HG03066 (cell line): ENCODE results near the gene MRPS34.

Source experiments
- ATAC-seq: cut with Tn5 transposase; IDR thresholded peaks from one replicate; pipeline ENCODE4 v1.9.1; 2021; ENCODE audit warnings: low read depth; ENCODE audit not compliant: unreplicated experiment

Gene MRPS34

DNA sequence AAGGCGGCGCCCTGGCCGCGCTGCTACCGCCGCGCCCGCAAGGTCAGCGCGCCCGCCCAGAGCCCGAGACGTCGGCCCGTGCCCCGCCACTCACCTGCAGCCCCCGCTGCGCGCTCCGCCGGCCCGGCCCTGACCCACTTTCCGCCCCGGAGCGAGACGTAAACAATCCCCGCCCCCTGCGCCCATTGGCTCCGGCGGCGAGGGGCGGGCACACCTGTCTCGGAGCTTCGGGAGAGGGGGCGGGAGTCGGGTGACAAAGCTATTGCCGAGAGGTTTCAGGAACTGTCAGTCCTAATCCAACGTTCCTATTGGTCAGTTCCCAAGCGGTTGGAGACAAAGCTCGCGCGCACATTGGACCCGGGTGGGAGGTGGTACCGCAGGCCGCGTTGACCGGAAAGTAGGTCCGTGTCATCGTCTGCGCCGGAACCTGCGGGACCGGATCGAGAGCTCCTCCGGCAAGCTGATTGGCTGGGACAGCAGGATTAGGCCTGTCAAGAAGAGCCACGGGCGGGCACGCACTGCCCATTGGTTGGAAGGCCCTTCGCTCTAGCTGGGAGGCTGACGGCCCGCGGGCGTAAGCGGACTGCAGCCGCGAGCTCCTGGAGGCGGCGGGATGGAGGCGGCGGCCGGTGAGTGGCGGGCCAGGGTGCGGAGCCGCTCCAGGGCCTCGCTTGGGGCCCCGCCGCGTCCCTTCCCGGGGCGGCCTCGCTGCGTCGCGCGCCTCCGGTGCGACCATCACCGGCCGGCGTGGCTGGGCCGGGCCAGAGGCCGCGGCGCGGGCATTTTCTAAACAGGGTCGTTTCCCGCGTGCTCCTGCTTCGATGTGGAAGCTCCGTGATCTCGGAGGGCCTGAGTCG lies 9.7 kb upstream of the MRPS34 start, which contains the start of the genes NUBP2 and SPSB3:
Gene NUBP2 (plus strand): TSS at position 553 of the 857 bp plus-strand sequence. CDS start 61 bp downstream, at position 614.
Gene SPSB3 (minus strand): TSS at position 164 of the 857 bp plus-strand sequence. CDS start 1,088 bp downstream, outside the sequence.
- ATAC-seq = peak; percentile 85

DNA sequence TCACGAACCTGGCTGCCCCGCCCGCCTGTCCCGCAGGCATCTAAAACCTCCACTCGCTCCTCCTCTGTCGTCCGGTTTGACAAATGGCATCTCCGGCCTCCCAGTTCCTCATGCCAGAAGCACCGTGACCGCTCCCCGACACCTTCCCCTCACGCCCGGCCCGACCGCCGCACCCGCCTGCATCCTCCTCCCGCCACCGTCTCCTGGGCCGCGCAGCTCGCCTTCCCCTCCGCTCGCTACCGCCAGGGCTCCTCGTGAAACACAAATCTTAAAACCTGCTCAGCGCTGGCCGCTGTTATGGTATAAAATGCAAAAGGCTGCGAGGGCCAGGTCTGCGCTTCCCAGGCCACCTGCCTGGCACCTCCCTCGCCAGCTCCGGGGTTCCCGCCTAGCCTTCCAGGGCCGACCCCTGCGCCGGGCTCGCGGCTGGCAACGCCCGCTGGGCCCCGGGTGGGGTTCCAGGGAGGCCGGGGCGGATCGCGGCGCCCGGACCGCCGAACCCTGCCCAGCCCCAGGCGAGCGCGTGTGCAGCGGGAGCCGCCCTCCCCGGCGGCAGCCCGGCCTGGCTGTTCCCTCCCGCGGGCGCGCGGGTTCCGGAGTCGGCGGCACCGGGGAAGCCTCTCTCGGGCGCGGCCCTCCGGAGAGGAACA lies 8.9 kb upstream of the MRPS34 start:
- no peak for ATAC-seq

GRCh38 chr16:1781254-1781653 lies 8.3 kb upstream of the MRPS34 start:
- ATAC-seq = no peak

DNA sequence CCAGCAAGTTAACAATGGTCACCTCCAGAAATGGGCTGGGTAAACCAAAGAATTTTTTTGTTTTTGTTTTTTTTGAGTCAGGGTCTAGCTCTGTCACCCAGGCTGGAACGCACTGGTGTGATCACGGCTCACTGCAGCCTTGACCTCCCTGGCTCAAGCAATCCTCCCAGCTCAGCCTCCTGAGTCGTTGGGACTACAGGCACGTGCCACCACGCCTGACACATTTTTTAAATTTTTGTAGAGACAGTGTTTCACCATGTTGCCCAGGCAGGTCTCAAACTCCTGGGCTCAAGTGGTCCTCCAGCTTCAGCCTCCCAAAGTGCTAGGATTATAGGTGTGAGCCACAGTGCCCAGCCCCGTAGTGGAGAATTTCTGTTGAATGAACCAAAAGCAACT lies 7.7 kb upstream of the MRPS34 start:
- ATAC-seq = no peak

DNA sequence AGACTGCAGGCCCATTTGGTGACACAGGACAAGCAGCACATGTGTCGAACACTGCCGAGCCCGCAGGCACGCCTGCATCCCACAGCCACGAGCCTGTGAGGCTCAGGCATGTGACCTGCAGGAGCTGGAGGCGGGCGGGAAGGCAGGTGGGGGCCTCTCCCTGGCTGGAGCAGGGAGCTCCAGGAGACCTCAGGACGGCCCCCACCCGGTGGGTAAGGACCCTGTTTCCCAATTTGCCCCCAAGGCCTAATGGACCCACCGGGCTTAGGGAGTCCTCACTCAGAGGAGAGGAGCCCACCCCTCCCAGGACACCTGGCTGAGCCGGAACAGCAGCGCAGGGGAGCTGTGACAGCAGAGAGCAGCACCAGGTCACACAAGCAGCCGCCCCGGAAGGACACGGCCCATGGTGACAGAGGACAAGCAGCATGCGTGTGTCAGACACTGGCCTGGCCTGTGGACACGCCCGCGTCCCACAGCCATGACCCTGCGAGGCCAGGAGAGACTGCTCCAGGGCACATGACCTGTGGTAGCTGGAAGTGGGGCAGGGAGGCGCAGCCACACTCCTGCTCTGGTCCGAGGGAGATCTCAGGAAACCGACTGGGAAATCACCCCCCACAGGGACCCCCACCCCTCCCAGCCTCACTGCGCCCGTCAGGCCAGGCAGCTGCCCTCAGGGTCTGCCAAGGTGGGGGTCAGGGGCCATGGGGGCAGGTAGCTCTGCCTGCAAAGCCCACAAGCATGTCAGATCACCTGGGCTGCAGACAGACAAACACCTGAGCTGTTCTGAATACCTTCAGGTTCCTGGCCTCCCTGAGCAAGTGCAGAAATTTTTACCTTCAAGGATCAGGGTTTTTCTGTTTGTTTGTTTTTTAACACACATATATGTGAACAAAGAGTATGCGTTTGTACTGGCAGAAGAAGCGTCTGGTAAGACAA lies 7.1 kb upstream of the MRPS34 start:
- ATAC-seq = no peak

DNA sequence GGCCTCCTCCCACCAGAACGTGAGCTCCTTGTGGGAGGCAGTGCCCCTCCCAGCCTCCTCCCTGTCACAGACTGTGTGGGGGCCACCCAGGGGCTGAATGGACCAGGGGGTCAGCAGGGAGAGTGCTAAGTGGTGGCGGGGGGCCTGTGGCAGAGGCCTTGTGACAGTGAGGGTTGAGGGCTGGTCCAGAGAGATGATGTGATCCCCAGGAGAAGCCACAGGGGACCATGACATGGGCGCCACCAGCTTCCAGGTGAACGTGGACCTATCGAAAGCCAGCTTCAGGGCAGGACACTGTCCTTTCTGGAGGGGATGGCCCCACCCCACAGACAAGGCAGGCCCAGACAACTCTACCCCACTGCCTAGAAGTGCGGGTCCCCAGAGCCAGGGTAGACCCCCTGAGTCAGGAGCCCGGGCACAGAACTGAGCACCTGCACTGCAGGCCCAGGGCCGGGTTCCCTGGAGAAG lies 6.3 kb upstream of the MRPS34 start:
- no peak for ATAC-seq

DNA sequence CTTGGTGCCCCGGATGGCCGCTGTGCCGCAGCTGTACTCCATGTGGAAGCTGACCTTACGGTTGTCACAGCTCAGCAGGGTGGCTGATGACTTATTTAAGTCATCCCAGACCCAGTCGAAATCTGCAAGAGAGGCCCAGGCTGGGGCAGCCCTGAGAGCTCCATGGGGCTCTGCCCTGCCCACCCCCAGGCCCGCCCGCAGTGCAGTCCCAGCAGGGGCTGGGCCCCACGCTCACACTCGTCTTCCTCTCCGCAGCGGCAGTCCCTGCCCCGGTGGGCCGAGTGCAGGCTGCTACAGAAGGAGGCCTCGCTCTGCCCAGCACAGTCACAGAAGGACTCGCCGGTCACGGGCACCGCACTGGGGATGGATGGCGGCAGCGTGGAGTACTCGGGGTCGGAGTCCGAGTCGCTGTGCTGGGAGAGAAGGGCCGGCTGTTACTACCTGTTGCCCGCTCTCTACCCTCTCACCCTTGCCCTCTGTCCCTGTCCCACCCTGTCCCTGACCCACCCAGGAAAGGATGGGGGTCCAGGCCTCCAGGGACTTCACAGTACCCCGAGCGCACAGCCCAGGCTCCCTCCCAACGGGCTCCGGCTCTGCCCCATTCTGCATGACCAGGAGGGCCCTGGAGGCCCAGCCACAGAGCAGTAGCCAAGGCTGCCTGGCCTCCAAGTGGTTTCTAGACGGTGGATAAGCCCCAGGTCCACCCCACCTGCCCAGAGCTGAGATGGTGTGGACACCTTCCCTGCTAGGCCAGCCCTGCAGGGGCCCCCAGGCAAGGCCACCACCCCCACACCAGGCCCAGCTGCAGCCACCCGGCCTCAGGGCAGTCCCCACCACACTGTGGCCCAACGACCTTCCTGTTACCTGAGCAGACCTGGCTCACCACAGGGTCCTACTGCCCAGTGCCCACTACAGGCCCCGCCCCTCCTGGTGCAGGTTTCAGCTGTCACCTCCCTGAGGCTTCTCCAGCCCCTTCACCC lies 5.6 kb upstream of the MRPS34 start:
- no peak for ATAC-seq

DNA sequence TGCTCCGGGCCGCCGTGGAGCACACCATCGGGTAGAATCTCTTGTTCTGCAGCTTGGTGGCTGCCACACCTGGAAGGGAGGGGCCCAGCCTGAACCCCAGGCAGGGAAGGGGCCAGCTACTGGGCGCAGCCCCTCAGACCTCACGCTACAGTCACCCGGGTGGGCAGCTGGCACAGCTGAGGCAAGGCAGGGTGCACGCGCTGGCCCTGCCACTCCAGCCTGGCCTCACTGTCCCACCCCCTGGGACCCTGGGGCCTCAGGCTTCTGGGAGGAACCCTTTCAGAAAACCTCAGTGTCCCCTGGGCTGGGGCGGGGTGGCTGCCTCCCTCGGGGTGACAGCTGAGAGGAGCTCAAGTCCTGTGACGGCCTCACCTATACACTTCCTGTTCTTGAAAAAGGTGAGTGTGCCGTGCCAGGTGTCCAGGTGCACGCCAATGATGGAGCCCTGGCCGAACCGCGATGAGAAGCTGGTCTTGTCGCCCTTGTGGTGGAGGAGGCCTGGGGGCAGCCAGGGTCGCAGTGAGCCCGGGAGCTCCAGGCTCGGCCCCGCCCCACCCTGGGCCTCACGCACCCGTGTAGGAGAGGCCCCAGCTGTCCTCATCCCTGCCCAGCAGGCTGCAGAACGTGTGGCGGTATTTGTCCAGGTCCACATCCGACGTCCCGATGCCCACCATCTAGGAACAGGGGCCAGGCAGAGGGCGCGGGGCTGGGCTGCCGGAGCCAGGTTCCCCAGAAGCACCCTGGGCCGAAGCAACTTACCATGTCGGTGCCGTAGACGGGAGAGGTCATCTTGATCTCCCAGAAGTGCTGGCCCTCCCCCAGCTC lies 4.7 kb upstream of the MRPS34 start:
- no peak for ATAC-seq

GRCh38 chr16:1776991-1777374 lies 4.0 kb upstream of the MRPS34 start:
- no peak for ATAC-seq

GRCh38 chr16:1776672-1776955 lies 3.7 kb upstream of the MRPS34 start:
- no peak for ATAC-seq

DNA sequence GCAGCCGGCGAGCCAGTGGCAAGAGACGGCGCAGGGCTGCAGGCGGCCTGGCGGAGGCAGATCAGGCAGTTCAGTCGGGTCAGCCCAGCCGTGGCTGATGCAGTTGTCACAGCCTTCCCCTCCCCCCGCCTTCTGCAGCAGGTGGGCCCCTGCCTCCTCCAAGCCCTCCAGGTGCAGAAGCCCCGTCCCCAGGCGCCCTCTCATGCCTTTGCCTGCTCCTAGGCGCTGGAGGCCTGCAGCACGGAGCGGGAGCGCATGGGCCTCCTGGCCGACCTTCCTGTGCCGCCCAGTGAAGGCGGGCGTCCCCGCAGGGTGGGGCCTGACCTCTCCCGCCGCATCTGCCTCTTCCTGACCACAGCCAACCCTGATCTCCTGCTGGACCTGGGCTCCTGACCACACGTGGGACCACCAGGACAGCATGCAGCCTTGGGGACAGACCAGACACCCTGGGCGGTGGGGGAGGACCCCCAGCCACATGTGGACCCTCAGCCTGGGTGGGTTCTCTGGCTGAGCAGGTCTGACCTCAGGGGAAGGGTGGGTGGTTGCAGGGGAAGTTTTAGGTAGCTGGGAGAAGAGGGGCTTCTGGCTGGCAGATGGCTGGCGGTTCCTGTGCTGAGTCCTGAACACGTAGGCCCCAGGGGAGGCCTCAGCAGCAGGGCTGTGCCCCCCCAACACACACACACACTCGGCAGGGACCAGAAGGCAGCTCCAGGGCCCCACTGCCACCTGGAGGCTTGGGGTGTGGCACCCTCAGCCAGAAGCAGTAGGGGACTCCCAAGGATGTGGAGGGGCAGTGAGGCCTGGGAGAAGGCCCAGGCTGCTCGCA lies 3.1 kb upstream of the MRPS34 start:
- no peak for ATAC-seq

DNA sequence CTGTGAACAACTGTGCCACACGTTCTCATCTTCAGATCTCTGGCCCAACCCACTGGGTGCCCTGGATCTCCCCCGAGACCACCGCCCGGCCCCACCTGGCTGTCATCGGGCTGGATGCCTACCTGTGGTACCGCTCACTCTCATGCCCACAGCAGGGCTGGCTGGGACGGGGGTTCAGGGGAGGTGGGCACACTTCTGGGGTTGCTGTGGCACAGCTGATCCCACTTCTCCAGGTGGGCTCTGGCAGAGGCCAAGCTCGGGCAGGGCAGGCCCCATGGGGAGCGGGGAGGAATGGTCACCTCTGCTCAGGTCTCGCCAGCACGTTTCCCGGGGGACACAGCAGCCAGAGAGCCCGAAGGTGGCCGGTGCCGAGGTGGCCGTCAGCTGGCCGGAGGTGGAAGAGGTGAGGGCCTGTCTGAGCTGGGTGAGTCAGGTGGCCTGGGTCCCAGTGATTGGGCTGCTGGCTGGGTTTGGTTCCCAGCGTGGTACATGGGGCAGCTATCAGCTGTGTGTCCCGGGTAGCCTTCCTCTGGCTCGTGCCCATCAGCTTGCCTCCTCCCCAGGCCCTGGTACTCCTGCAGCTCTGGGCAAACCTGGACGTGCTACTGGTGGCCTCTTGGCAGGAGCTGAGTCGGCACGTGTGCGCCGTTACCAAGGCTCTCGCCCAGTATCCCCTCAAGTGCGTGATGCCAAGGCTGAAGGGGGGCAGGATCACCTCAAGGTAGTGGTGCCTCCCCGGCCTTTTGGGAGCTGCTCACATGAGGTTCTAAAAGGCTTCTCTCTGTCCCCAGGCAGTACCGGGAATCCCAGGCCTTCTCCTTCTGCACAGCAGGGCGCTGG lies 2.3 kb upstream of the MRPS34 start:
- ATAC-seq = no peak

DNA sequence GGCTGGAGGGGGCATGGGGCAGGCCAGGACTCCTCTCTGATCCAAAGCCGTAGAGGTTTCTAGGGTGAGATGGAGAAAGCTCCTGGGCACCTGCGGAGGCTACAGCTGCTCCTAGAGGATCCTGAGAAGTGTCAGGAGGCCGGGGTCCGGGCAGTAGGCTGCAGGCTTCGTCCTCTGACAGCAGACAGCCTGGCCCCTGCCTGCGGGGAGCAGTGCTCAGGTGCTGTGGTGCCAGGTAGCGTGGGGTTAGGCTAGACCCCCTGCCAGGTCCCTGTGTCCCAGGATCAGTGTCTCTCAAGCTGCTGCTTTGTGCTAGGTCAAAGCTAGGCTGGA lies 1.5 kb upstream of the MRPS34 start:
- no peak for ATAC-seq

- ATAC-seq = peak; percentile 13
Observed at GRCh38 chr16:1773703-1774447, 941 bp upstream of the MRPS34 start.

DNA sequence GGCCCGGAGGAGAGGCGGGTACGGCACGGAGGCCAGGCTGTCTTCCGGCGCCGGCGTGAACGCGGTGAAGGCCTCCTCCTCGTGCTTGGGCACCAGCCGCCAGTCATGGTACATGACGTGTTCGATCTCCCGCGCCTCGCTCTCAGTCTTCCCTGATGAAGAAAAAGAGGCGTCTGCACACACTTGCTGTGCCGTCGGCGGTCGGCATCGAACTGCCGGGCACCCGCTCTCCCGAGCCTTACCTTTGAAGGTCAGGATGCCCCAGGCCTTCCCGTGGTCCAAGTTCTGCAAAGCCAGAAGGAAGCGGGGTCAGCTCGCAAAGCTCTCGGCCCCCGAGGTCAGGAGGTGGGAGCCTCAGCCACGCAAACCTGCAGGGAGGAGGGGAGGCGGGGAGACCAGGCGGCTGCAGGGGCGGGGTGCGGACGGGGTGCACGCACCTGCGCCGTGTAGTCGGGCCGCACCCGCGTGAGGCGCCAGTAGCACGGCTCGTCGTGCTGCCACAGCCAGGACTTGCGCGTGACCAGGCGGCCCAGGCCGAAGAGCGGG lies 499 bp downstream of the MRPS34 start, which contains the start of gene EME2:
Gene EME2 (plus strand): TSS at position 449 of the 546 bp plus-strand sequence. CDS start 418 bp downstream, outside the sequence.
- ATAC-seq = no peak

DNA sequence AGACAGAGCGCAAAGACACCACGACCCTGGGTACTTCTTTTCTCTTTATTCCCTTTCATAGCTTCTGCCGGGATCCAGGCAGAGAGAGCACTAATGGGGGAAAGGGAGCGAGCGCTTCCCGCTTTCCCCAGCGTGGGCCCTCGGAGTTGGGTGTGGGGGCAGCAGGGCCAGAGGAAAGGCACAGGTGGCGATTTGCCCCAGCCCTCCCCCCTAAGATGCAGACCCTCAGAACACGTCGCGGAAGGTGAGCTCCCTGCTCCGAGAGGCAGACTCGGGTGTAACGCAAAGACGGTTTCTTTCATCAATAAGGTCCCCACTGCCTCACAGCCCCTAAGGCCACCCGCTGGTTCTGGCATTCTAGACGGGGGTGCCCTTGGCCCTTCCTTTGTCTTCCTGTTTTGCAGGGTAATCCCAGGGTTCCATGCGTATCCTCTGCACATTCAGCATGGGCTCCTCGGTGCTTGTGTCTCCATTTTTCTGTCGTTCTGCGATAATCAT lies 1.0 kb downstream of the MRPS34 start:
- no peak for ATAC-seq
